Measurements from ENCODE around the gene DOCK10. TPM values are rescaled to one million over a fixed set of nuclear protein-coding genes. Genes with fewer than 3 reads are reported as not detected.
A peak's percentile ranks its signal among the peaks of the same experiment; 100 is the strongest.

The DOCK10 gene
- total RNA-seq, 1 donor from 2014 or later = 15.2 TPM

GRCh38 chr2:224930990-224931389, 111.3 kb downstream of the DOCK10 start:
- Mint-ChIP-seq H3K4me3 (ENCODE audit: unreplicated experiment) (no peak overlapping the region), H3K27me3 (ENCODE audit: unreplicated experiment) (no peaks in the 10 kb centered on the region), H3K27ac (ENCODE audit: unreplicated experiment) (peak overlapping the region; percentile 34), H3K4me1 (ENCODE audit: unreplicated experiment) (peaks cover 55% of the 10 kb centered on the region), H3K36me3 (ENCODE audit: unreplicated experiment) (peaks cover 3% of the 10 kb centered on the region), H3K9me3 (ENCODE audit: unreplicated experiment) (no peaks in the 10 kb centered on the region)
- DNase-seq (ENCODE audit: extremely low spot score, unreplicated experiment) = no peak
- TF ChIP-seq CTCF (IDR thresholded peaks at IDR 0.05) = peak; percentile 18

GRCh38 chr2:224930124-224930523, 112.1 kb downstream of the DOCK10 start:
- no peak overlapping the region for H3K27ac Mint-ChIP-seq (ENCODE audit: unreplicated experiment)
- DNase-seq (ENCODE audit: extremely low spot score, unreplicated experiment) = no peak
- no peak overlapping the region for H3K4me3 Mint-ChIP-seq (ENCODE audit: unreplicated experiment)
- H3K27me3 Mint-ChIP-seq (ENCODE audit: unreplicated experiment) = no peaks in the 10 kb centered on the region
- peaks cover 62% of the 10 kb centered on the region for H3K4me1 Mint-ChIP-seq (ENCODE audit: unreplicated experiment)
- no peak for TF ChIP-seq CTCF (IDR thresholded peaks at IDR 0.05)
- no peaks in the 10 kb centered on the region for H3K9me3 Mint-ChIP-seq (ENCODE audit: unreplicated experiment)
- peaks cover 3% of the 10 kb centered on the region for H3K36me3 Mint-ChIP-seq (ENCODE audit: unreplicated experiment)

- Mint-ChIP-seq H3K4me1 (ENCODE audit: unreplicated experiment) (peaks cover 58% of the 10 kb centered on the region), H3K9me3 (ENCODE audit: unreplicated experiment) (no peaks in the 10 kb centered on the region), H3K27me3 (ENCODE audit: unreplicated experiment) (no peaks in the 10 kb centered on the region), H3K27ac (ENCODE audit: unreplicated experiment) (no peak overlapping the region), H3K4me3 (ENCODE audit: unreplicated experiment) (no peak overlapping the region), H3K36me3 (ENCODE audit: unreplicated experiment) (peaks cover 3% of the 10 kb centered on the region)
- no peak for DNase-seq (ENCODE audit: extremely low spot score, unreplicated experiment)
- TF ChIP-seq CTCF (IDR thresholded peaks at IDR 0.05) = no peak
Observed at GRCh38 chr2:224929512-224929911, 112.8 kb downstream of the DOCK10 start.

- Mint-ChIP-seq H3K9me3 (ENCODE audit: unreplicated experiment) (no peaks in the 10 kb centered on the region), H3K27ac (ENCODE audit: unreplicated experiment) (peak overlapping the region; percentile 96), H3K4me3 (ENCODE audit: unreplicated experiment) (peak overlapping the region; percentile 23), H3K4me1 (ENCODE audit: unreplicated experiment) (peaks cover 41% of the 10 kb centered on the region), H3K36me3 (ENCODE audit: unreplicated experiment) (peaks cover 3% of the 10 kb centered on the region), H3K27me3 (ENCODE audit: unreplicated experiment) (no peaks in the 10 kb centered on the region)
- no peak for DNase-seq (ENCODE audit: extremely low spot score, unreplicated experiment)
- no peak for TF ChIP-seq CTCF (IDR thresholded peaks at IDR 0.05)
Observed at GRCh38 chr2:224927646-224928173, 114.6 kb downstream of the DOCK10 start.

- H3K4me3 Mint-ChIP-seq (ENCODE audit: unreplicated experiment) = peak overlapping the region; percentile 23
- DNase-seq (ENCODE audit: extremely low spot score, unreplicated experiment) = no peak
- H3K4me1 Mint-ChIP-seq (ENCODE audit: unreplicated experiment) = peaks cover 45% of the 10 kb centered on the region
- H3K36me3 Mint-ChIP-seq (ENCODE audit: unreplicated experiment) = peaks cover 3% of the 10 kb centered on the region
- peak overlapping the region; percentile 96 for H3K27ac Mint-ChIP-seq (ENCODE audit: unreplicated experiment)
- TF ChIP-seq CTCF (IDR thresholded peaks at IDR 0.05) = no peak
- H3K27me3 Mint-ChIP-seq (ENCODE audit: unreplicated experiment) = no peaks in the 10 kb centered on the region
- no peaks in the 10 kb centered on the region for H3K9me3 Mint-ChIP-seq (ENCODE audit: unreplicated experiment)
Observed at GRCh38 chr2:224927011-224927410, 115.3 kb downstream of the DOCK10 start.

All from osteocyte (in vitro differentiated cells).